WTC11 (cell line): ENCODE measurements around the gene CHRNA4. TPM values are rescaled to one million over a fixed set of nuclear protein-coding genes. Genes with fewer than 3 reads are reported as not detected.
A peak's percentile ranks its signal among the peaks of the same experiment; 100 is the strongest.

Source experiments
- ATAC-seq: fragments of 200-7000 bp; cut with Tn5 transposase; 2 replicates; pipeline ENCODE4 v1.10.0; 2021; ENCODE audit warnings: mild to moderate bottlenecking, moderate library complexity
- CTCF ChIA-PET: fragments of 300-600 bp; sonication (Branson Sonifier 250); formaldehyde crosslinking; loops from one replicate; lab custom pipeline; 2021; ENCODE audit warnings: antibody characterized with exemption; lab: Charles Lee
- POLR2A ChIA-PET: fragments of 350-600 bp; sonication (Branson Sonifier 250); formaldehyde crosslinking; loops from one replicate; lab custom pipeline; 2021; ENCODE audit warnings: antibody characterized with exemption; lab: Charles Lee
- DNase-seq: peaks from one replicate; pipeline ENCODE4 v3.0.0; 2021; ENCODE audit warnings: low spot score
- H3K27ac Mint-ChIP-seq: 2 replicates; pipeline ENCODE4 v1.8.0; 2021; ENCODE audit warnings: mixed read lengths
- H3K27me3 Mint-ChIP-seq: 2 replicates; pipeline ENCODE4 v1.8.0; 2021; ENCODE audit warnings: low read depth, mild to moderate bottlenecking, moderate library complexity, mixed read lengths
- H3K36me3 Mint-ChIP-seq: 2 replicates; pipeline ENCODE4 v1.8.0; 2021; ENCODE audit warnings: mixed read lengths
- H3K4me1 Mint-ChIP-seq: 2 replicates; pipeline ENCODE4 v1.8.0; 2022; ENCODE audit warnings: mixed read lengths
- H3K4me3 Mint-ChIP-seq: 2 replicates; pipeline ENCODE4 v1.8.0; 2021; ENCODE audit warnings: mild to moderate bottlenecking, moderate library complexity, mixed read lengths
- H3K9me3 Mint-ChIP-seq: 2 replicates; pipeline ENCODE4 v1.8.0; 2021; ENCODE audit warnings: mixed read lengths
- ATF3 ChIP-seq: sonication (generic); formaldehyde crosslinking; conservative IDR thresholded peaks from 2 replicates; pipeline ENCODE4 v1.8.1; 2022; ENCODE audit warnings: mild to moderate bottlenecking, missing genetic modification reagents
- E2F4 ChIP-seq: sonication (generic); formaldehyde crosslinking; IDR thresholded peaks from 2 replicates; pipeline ENCODE4 v1.8.1; 2022; ENCODE audit warnings: low read depth, mild to moderate bottlenecking, moderate library complexity, missing genetic modification reagents, borderline replicate concordance
- HMGXB4 ChIP-seq: sonication (generic); formaldehyde crosslinking; IDR thresholded peaks from 2 replicates; pipeline ENCODE4 v1.8.1; 2023; ENCODE audit warnings: mild to moderate bottlenecking, moderate library complexity, missing genetic modification reagents
- MAX ChIP-seq: sonication (generic); formaldehyde crosslinking; IDR thresholded peaks from 2 replicates; pipeline ENCODE4 v1.8.0; 2022; ENCODE audit warnings: mild to moderate bottlenecking, missing genetic modification reagents
- MLX ChIP-seq: sonication (generic); formaldehyde crosslinking; IDR thresholded peaks from 2 replicates; pipeline ENCODE4 v1.8.1; 2023; ENCODE audit warnings: mild to moderate bottlenecking, missing genetic modification reagents, moderate library complexity
- MXD4 ChIP-seq: fragments of 250-450 bp; sonication (Bioruptor Pico); IDR thresholded peaks from 2 replicates; pipeline ENCODE4 v1.8.0; 2021; ENCODE audit warnings: mild to moderate bottlenecking, moderate library complexity, borderline replicate concordance
- STAT6 ChIP-seq: sonication (generic); formaldehyde crosslinking; conservative IDR thresholded peaks from 2 replicates; pipeline ENCODE4 v1.8.1; 2023; ENCODE audit warnings: mild to moderate bottlenecking, low read depth, missing genetic modification reagents, moderate library complexity
- TP53 ChIP-seq: sonication (generic); formaldehyde crosslinking; IDR thresholded peaks from 2 replicates; pipeline ENCODE4 v1.8.1; 2023; ENCODE audit warnings: mild to moderate bottlenecking, missing genetic modification reagents
- ZNF121 ChIP-seq: sonication (generic); formaldehyde crosslinking; IDR thresholded peaks from 2 replicates; pipeline ENCODE4 v1.8.0; 2023; ENCODE audit warnings: missing genetic modification reagents
- ZNF281 ChIP-seq: sonication (generic); formaldehyde crosslinking; IDR thresholded peaks from 2 replicates; pipeline ENCODE4 v1.8.0; 2023; ENCODE audit warnings: mild to moderate bottlenecking, missing genetic modification reagents
- ZNF317 ChIP-seq: sonication (generic); formaldehyde crosslinking; IDR thresholded peaks from 2 replicates; pipeline ENCODE4 v1.8.1; 2023; ENCODE audit warnings: low read depth, mild to moderate bottlenecking, moderate library complexity, missing genetic modification reagents, borderline replicate concordance
- ZNF396 ChIP-seq: fragments of 250-450 bp; sonication (Bioruptor Pico); IDR thresholded peaks from 2 replicates; pipeline ENCODE4 v1.8.0; 2021; ENCODE audit warnings: mild to moderate bottlenecking, moderate library complexity, borderline replicate concordance
- ZNF423 ChIP-seq: fragments of 250-450 bp; sonication (Bioruptor Pico); IDR thresholded peaks from 2 replicates; pipeline ENCODE4 v2.1.2; 2022; ENCODE audit warnings: mild to moderate bottlenecking, moderate library complexity
- ZNF425 ChIP-seq: fragments of 250-450 bp; sonication (Bioruptor Pico); conservative IDR thresholded peaks from 2 replicates; pipeline ENCODE4 v1.9.0; 2021; ENCODE audit warnings: mild to moderate bottlenecking
- total RNA-seq: library from RNA; stranded (reverse); gene quantifications from 3 replicates; pipeline ENCODE4 v1.2.3, GENCODE V29; 2021

CHRNA4 gene
- total RNA-seq, 1 experiment from 2014 or later, result 2.5 TPM

GRCh38 chr20:63352811-63353221 lies 8.3 kb downstream of the CHRNA4 start:
- H3K9me3 Mint-ChIP-seq, result peaks cover 11% of the 10 kb centered on the region
- DNase-seq (no peak), ATAC-seq (peak; percentile 13)
- H3K4me3 Mint-ChIP-seq, result no peak overlapping the region
- H3K4me1 Mint-ChIP-seq, result peaks cover 6% of the 10 kb centered on the region
- peaks cover 2% of the 10 kb centered on the region; the same call in 1 of the 2 replicates for H3K36me3 Mint-ChIP-seq
- no peaks in the 10 kb centered on the region for H3K27me3 Mint-ChIP-seq
- H3K27ac Mint-ChIP-seq, result no peak overlapping the region
- POLR2A ChIA-PET, result no interaction called here
- TF ChIP-seq HMGXB4 (CRISPR knock-in tag), result no peak
- TF ChIP-seq ZNF423, result no peak
- TF ChIP-seq MAX (CRISPR knock-in tag), result no peak
- CTCF ChIA-PET, result interaction anchor here (0.7 to 3.9 kb wide), 10 partner anchors 9 to 122 kb away, joined by 3 to 20 read pairs (median 4); partner anchors contain the start of gene CHRNA4

- H3K27ac Mint-ChIP-seq, result no peak overlapping the region
- peaks cover 2% of the 10 kb centered on the region; the same call in 1 of the 2 replicates for H3K36me3 Mint-ChIP-seq
- no peak overlapping the region for H3K4me3 Mint-ChIP-seq
- DNase-seq (peak; percentile 79), ATAC-seq (peak; percentile 87)
- POLR2A ChIA-PET, result interaction anchor here (0.7 kb wide), 1 partner anchor 108 kb away, joined by 3 read pairs; no protein-coding TSS in a partner anchor
- peak; percentile 82 for TF ChIP-seq ZNF121 (CRISPR knock-in tag)
- peak; percentile 40; the same call in 1 of the 2 replicates for TF ChIP-seq TP53 (CRISPR knock-in tag)
- TF ChIP-seq MLX, result no peak
- peaks cover 11% of the 10 kb centered on the region for H3K9me3 Mint-ChIP-seq
- H3K4me1 Mint-ChIP-seq, result peaks cover 6% of the 10 kb centered on the region
- H3K27me3 Mint-ChIP-seq, result no peaks in the 10 kb centered on the region
- CTCF ChIA-PET, result interaction anchor here (0.6 to 3.9 kb wide), 13 partner anchors 10 to 186 kb away, joined by 3 to 20 read pairs (median 4); partner anchors contain the start of genes CHRNA4 and PTK6
Measured at GRCh38 chr20:63351811-63352591, 9.1 kb downstream of the CHRNA4 start.

GRCh38 chr20:63351326-63351700 lies 9.8 kb downstream of the CHRNA4 start:
- Mint-ChIP-seq H3K4me3 (no peak overlapping the region), H3K27me3 (no peaks in the 10 kb centered on the region), H3K9me3 (peaks cover 11% of the 10 kb centered on the region), H3K4me1 (peaks cover 6% of the 10 kb centered on the region), H3K36me3 (peaks cover 2% of the 10 kb centered on the region; the same call in 1 of the 2 replicates), H3K27ac (no peak overlapping the region)
- ATAC-seq (no peak), DNase-seq (no peak)
- POLR2A ChIA-PET, result interaction anchor here (0.7 kb wide), 1 partner anchor 109 kb away, joined by 3 read pairs; no protein-coding TSS in a partner anchor
- CTCF ChIA-PET, result interaction anchor here (1.0 to 3.9 kb wide), 6 partner anchors 10 to 120 kb away, joined by 3 to 20 read pairs (median 12); partner anchors contain the start of gene CHRNA4
- no peak for TF ChIP-seq ZNF396 (CRISPR knock-in tag)
- no peak for TF ChIP-seq MXD4
- TF ChIP-seq ZNF425 (CRISPR knock-in tag), result no peak
- TF ChIP-seq ATF3 (CRISPR knock-in tag), result no peak
- no peak for TF ChIP-seq ZNF317
- no peak for TF ChIP-seq E2F4 (CRISPR knock-in tag)
- TF ChIP-seq MLX, result no peak
- TF ChIP-seq STAT6 (CRISPR knock-in tag), result no peak
- TF ChIP-seq ZNF121 (CRISPR knock-in tag), result no peak
- TF ChIP-seq ZNF281 (CRISPR knock-in tag), result no peak
